ENCODE measurements around the gene COL20A1. TPM values are rescaled to one million over a fixed set of nuclear protein-coding genes. Genes with fewer than 3 reads are reported as not detected.

Gene COL20A1
- total RNA-seq, 4 donors from 2014 or later, result 0.32 TPM; not detected in 3

- Histone ChIP-seq H3K27ac (replicated peaks in 1 of 4) (no peak overlapping the region), H3K4me1 (peaks cover 0 to 20% (median 14%) of the 10 kb centered on the region in 4 donors), H3K9me3 (no peaks in the 10 kb centered on the region), H3K36me3 (no peaks in the 10 kb centered on the region), H3K27me3 (peaks cover 0 to 84% (median 28%) of the 10 kb centered on the region in 4 donors), H3K4me3 (no peak overlapping the region)
- no peak for DNase-seq (ENCODE audit: extremely low spot score)
- no peak for TF ChIP-seq EP300 (IDR thresholded peaks at IDR 0.05)
- TF ChIP-seq CTCF (IDR thresholded peaks at IDR 0.05), result peak; percentile 55 to 89 (median 67)
- WGBS, result 36% methylated on average over 14 of the region's 35 CpGs
- intact Hi-C loops (cut with DNase I), result loop anchor here (5.0 kb wide), 1 partner anchor 73 kb away; no protein-coding TSS in a partner anchor
Measured at GRCh38 chr20:63309261-63310071, 16.5 kb downstream of the COL20A1 start.

GRCh38 chr20:63310265-63310991 is 17.4 kb downstream of the COL20A1 start:
- intact Hi-C loops (cut with DNase I), result no loop called here
- H3K4me3 ChIP-seq, result no peak overlapping the region
- no peak overlapping the region for H3K27ac ChIP-seq (replicated peaks in 1 of 4)
- no peak for TF ChIP-seq EP300 (IDR thresholded peaks at IDR 0.05)
- TF ChIP-seq CTCF (IDR thresholded peaks at IDR 0.05), result no peak
- no peak for TF ChIP-seq POLR2AphosphoS5 (IDR thresholded peaks at IDR 0.05)
- no peak for TF ChIP-seq POLR2A (IDR thresholded peaks at IDR 0.05; ENCODE audit: low read depth)
- H3K36me3 ChIP-seq, result no peaks in the 10 kb centered on the region
- no peak for DNase-seq (ENCODE audit: extremely low spot score)
- H3K4me1 ChIP-seq, result peaks cover 0 to 20% (median 14%) of the 10 kb centered on the region in 4 donors
- H3K27me3 ChIP-seq, result peaks cover 0 to 82% (median 27%) of the 10 kb centered on the region in 4 donors
- no peaks in the 10 kb centered on the region for H3K9me3 ChIP-seq
- WGBS, result 72% methylated on average over 17 of the region's 20 CpGs

- no peak for DNase-seq (ENCODE audit: extremely low spot score)
- no peak overlapping the region for H3K27ac ChIP-seq (replicated peaks in 1 of 4)
- H3K9me3 ChIP-seq, result no peaks in the 10 kb centered on the region
- H3K36me3 ChIP-seq, result no peaks in the 10 kb centered on the region
- H3K27me3 ChIP-seq, result peaks cover 0 to 82% (median 22%) of the 10 kb centered on the region in 4 donors
- peaks cover 0 to 20% (median 14%) of the 10 kb centered on the region in 4 donors for H3K4me1 ChIP-seq
- no peak for TF ChIP-seq POLR2AphosphoS5 (IDR thresholded peaks at IDR 0.05)
- no peak for TF ChIP-seq EP300 (IDR thresholded peaks at IDR 0.05)
- no peak for TF ChIP-seq POLR2A (IDR thresholded peaks at IDR 0.05; ENCODE audit: low read depth)
- TF ChIP-seq CTCF (IDR thresholded peaks at IDR 0.05), result no peak
- intact Hi-C loops (cut with DNase I), result no loop called here
- 84% methylated on average over 14 of the region's 29 CpGs for WGBS
- H3K4me3 ChIP-seq, result no peak overlapping the region
Measured at GRCh38 chr20:63311186-63311832, 18.3 kb downstream of the COL20A1 start.

- no peak overlapping the region for H3K4me3 ChIP-seq
- DNase-seq (ENCODE audit: extremely low spot score), result no peak
- no peak for TF ChIP-seq EP300 (IDR thresholded peaks at IDR 0.05)
- TF ChIP-seq POLR2A (IDR thresholded peaks at IDR 0.05; ENCODE audit: low read depth), result no peak
- TF ChIP-seq CTCF (IDR thresholded peaks at IDR 0.05), result no peak
- TF ChIP-seq POLR2AphosphoS5 (IDR thresholded peaks at IDR 0.05), result no peak
Measured at GRCh38 chr20:63311833-63312243, 18.9 kb downstream of the COL20A1 start.

More at GRCh38 chr20:63311833-63312243, 18.9 kb downstream of the COL20A1 start:
- no peaks in the 10 kb centered on the region for H3K36me3 ChIP-seq
- no peak overlapping the region for H3K27ac ChIP-seq (replicated peaks in 1 of 4)
- no peaks in the 10 kb centered on the region for H3K9me3 ChIP-seq
- WGBS, result 67% methylated on average over 11 of the region's 18 CpGs
- intact Hi-C loops (cut with DNase I), result no loop called here
- peaks cover 0 to 20% (median 14%) of the 10 kb centered on the region in 4 donors for H3K4me1 ChIP-seq
- peaks cover 0 to 80% (median 18%) of the 10 kb centered on the region in 4 donors for H3K27me3 ChIP-seq

All from esophagus muscularis mucosa (tissue), 4 donors.